ENCODE measurements around the gene LAMP1. TPM values are rescaled to one million over a fixed set of nuclear protein-coding genes. Genes with fewer than 3 reads are reported as not detected.

Gene LAMP1, protein sequence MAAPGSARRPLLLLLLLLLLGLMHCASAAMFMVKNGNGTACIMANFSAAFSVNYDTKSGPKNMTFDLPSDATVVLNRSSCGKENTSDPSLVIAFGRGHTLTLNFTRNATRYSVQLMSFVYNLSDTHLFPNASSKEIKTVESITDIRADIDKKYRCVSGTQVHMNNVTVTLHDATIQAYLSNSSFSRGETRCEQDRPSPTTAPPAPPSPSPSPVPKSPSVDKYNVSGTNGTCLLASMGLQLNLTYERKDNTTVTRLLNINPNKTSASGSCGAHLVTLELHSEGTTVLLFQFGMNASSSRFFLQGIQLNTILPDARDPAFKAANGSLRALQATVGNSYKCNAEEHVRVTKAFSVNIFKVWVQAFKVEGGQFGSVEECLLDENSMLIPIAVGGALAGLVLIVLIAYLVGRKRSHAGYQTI
- 74.7 TPM for total RNA-seq

DNA sequence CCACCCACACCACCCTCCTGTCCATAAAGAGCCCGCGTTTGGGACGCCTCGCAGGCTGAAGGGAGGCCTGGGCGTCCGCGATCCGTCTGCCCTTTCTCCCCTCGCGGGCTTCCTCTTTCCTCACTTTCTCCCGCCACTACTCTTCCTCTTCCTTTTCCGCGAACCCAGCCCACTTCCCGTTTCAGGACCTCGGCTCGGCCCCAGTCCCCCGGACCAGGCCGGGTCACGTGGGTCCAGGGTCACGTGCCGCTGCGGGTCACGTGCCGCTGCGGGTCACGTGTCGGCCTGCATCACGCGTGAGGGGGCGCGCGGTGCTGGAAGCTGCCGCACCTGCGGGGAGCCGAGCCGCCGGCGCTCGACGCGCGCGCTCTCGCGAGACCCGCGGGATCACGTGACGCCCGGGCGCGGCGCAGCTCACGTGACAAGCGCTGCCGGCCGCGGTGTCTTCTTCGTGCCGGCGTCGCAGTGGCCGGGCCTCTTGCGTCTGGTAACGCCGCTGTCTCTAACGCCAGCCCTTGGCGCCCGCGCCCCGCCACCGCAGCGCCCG, at the start of gene LAMP1:
Gene LAMP1, plus strand, starts transcription at position 417 of the 547 bp plus-strand sequence. CDS start 196 bp downstream, outside the sequence.

Small RNAs within 50 kb of the gene (small RNA-seq; reads per million reads assigned to genes)
- not detected for gene MIR8075

Other genes with a start within 250 kb of the LAMP1 start
- 2.1 TPM for gene F7, start 191.4 kb upstream of the LAMP1 start, total RNA-seq
- 0.69 TPM for gene F10, start 174.4 kb upstream of the LAMP1 start, total RNA-seq
- not detected for gene PROZ, start 138.6 kb upstream of the LAMP1 start, total RNA-seq
- 42.2 TPM for gene PCID2, start 88.6 kb upstream of the LAMP1 start, total RNA-seq
- gene CUL4A, start 87.6 kb upstream of the LAMP1 start, total RNA-seq: 57.7 TPM
- 1.2 TPM for gene GRTP1, start 66.9 kb downstream of the LAMP1 start, total RNA-seq
- gene ADPRHL1, start 156.2 kb downstream of the LAMP1 start, total RNA-seq: 1.4 TPM
- gene DCUN1D2, start 193.5 kb downstream of the LAMP1 start, total RNA-seq: 18.9 TPM